RPMI7951 (cell line): ENCODE measurements around the gene TAPBP. TPM values are rescaled to one million over a fixed set of nuclear protein-coding genes. Genes with fewer than 3 reads are reported as not detected.
"Not testable (repeated sequence)": the region's sequence is repeated elsewhere in the genome, so short reads cannot be mapped to it uniquely, and the experiment has no call there.

Experiments
- DNase-seq: peaks from one replicate; pipeline ENCODE4 v3.0.0-alpha.2; 2012; ENCODE audit warnings: low read depth
- total RNA-seq: library from RNA; depleted of rRNA; stranded (reverse); fragments of >200 nt; shearing (Covaris generic); gene quantifications from 2 replicates; pipeline ENCODE4 v1.2.3, GENCODE V29; 2014; rRNA removed

Gene TAPBP
- total RNA-seq = 77.1 and 79.9 TPM in 2 replicates

DNA sequence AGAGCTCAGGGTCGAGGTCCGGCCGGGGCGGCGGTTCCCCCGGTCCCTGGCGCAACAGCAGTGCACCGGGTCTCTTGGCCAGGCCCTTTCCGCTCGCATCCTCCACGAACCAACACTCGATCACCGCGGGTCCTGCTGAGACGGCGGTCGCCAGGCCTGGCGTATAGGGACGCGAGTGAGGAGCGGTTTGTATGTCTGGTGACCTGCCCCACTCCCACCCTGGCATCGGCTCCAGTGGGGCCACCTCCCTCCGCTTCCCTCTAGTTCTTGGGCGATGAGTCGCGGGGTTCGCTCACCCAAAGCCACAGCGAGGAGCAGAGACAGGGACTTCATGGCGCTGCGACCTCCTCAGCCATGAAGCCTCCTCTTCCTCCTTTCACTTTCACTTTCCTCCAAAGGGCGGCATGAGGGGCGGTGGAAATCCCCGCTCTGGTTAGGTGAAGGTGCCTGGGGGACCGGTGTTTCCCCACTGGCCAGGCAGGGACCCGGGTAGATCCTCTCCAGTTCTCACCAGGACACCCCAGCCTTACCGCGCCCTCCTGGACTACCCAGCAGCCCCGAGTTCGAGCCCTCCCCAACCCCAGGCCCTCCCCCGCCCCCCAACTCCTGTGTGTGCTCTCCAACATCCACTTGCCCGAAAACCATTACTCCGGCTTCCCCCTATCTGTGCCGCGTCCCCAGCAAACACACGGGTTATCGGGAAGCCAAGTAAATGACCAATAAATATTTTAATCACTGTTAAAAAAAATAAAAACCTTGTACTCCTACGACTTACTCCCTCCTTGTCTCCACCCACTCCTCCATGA lies at the start of gene TAPBP:
TSS of gene TAPBP (minus strand) at position 370 of the 806 bp plus-strand sequence. CDS start at position 333, 37 bp downstream.
- DNase-seq = peak; percentile 77

GRCh38 chr6:33363486-33363885 lies 49.6 kb upstream of the TAPBP start:
- not testable (repeated sequence) for DNase-seq

- DNase-seq = no peak
Observed at GRCh38 chr6:33359331-33359730, 45.5 kb upstream of the TAPBP start.

GRCh38 chr6:33357160-33357871 lies 43.4 kb upstream of the TAPBP start:
- not testable (repeated sequence) for DNase-seq

DNA sequence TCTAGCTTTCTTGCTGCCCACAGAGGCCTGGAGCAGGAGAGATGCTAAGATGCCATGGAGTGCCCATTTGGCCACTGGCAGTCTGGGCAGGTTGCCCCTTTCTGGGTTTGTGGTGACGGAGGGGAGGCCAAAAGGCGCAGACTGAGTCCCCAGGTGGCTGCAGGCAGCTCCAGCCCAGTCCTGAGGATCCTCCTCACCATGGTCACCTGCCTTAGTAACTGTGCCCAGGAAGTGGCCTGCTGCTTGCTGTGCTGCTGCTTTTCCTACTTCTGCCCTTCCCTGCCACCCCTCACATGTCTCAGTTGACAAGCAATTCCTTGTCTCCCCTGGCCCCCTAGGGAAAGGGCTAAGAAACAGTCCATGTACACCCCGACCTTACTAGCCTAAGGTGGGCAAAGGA lies 42.4 kb upstream of the TAPBP start:
- no peak for DNase-seq

- not testable (repeated sequence) for DNase-seq
Observed at GRCh38 chr6:33355860-33356259, 42.0 kb upstream of the TAPBP start.

DNA sequence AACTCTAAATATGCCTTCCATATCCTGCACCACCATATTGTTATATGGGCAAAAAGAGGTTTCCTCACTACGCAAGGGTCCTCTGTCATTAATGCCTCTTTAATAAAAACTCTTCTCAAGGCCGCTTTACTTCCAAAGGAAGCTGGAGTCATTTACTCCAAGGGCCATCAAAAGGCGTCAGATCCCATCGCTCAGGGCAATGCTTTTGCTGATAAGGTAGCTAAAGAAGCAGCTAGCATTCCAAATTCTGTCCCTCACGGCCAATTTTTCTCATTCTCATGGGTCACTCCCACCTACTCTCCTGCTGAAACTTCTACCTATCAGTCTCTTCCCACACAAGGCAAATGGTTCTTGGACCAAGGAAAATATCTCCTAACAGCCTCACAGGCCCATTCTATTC lies 33.9 kb upstream of the TAPBP start:
- no peak for DNase-seq

- DNase-seq = not testable (repeated sequence)
Observed at GRCh38 chr6:33346972-33347371, 33.1 kb upstream of the TAPBP start.

GRCh38 chr6:33344701-33345697 lies 31.1 kb upstream of the TAPBP start:
- peak; percentile 80 for DNase-seq

DNA sequence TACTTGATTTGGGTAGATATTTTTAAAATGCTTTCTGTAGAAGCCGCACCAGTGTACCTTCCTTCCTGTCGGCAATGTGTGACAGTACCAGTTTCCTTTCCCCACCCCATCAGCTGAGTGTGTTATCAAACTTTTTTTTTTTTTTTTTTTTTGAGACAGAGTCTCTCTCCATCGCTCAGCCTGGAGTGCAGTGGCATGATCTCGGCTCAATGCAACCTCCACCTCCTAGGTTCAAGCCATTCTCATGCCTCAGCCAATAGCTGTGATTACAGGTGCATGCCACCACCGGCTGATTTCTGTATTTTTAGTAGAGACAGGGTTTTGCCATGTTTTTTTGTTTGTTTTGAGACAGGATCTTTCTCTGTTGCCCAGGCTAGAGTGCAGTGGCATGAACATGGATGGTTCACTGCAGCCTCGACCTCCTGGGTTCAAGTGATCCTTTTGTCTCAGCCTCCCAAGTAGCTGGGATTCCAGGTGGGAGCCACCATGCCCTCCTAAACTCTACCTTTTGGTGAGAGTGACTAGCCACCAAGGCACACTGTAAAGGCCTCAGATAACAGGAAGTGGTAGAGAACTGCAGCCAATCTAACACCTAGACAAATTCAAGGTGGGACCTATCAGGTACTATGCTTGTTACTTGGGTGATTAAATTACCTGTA lies 30.2 kb upstream of the TAPBP start:
- DNase-seq = no peak

DNA sequence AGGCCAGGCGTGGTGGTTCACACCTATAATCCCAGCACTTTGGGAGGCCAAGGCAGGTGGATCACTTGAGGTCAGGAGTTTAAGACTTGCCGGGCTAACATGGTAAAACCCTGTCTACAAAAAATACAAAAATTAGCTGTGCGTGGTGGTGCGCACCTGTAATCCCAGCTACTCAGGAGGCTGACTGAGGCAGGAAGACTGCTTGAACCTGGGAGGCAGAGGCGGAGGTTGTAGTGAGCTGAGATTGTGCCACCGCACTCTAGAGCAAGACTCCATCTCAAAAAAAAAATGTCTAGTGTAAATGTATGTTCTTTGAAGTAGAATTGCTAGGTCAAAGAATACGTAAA lies 29.7 kb upstream of the TAPBP start:
- not testable (repeated sequence) for DNase-seq

- DNase-seq = no peak
Observed at GRCh38 chr6:33339193-33339592, 25.3 kb upstream of the TAPBP start.

GRCh38 chr6:33336495-33336894 lies 22.6 kb upstream of the TAPBP start:
- no peak for DNase-seq

DNA sequence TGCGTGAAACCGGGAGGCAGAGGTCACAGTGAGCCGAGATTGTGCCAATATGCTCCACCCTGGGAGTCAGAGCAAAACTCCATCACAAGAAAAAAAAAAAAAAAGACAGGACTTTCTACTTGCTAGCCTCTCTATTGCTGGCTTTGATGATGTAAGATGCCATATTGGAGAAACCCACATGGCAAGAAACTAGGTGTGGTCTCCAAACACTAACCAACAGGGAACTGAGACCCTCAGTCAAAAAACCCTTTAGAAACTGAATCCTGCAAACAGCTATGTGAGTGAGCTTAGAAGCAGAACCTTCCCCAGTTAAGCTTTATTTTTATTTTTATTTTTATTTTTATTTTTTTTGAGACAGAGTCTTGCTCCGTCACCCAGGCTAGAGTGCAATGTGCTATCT lies 22.0 kb upstream of the TAPBP start:
- no peak for DNase-seq

DNA sequence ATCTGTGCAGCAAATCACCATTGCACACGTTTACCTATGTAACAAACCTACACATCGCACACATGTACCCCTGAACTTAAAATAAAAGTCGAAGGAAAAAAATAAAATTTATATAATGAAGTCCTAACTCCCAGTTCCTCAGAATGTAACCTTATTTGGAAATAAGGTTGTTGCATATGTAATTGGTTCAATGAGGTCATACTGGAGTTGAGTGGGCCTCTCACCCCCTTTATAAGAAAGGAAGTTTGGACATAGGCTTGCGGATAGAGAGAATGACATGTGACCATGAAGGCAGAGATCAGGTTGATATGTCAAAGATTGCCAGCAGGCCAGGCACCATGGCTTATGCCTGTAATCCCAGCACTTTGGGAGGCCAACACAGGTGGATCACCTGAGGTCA lies 19.8 kb upstream of the TAPBP start:
- no peak for DNase-seq

- DNase-seq = no peak
Observed at GRCh38 chr6:33330736-33331135, 16.9 kb upstream of the TAPBP start.

DNA sequence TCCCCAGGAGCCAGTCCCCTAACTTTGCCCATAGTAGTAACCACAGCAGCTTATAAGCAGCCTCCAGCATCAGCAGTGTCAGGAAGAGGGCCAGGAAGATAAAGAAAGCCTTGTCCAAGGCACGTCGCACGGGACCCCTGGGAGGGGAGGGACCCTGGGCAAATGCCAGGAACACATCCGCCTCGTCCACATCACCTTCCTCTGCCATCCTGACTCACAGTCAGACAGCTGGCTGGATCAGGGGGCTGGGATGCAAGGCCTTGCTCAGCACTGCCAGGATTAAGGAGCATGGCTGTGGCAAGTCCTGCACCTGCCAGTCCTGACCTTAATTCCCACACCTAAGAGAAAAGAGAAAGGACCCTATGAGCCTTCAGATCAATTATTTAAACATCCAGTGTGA lies 15.2 kb upstream of the TAPBP start:
- no peak for DNase-seq

DNA sequence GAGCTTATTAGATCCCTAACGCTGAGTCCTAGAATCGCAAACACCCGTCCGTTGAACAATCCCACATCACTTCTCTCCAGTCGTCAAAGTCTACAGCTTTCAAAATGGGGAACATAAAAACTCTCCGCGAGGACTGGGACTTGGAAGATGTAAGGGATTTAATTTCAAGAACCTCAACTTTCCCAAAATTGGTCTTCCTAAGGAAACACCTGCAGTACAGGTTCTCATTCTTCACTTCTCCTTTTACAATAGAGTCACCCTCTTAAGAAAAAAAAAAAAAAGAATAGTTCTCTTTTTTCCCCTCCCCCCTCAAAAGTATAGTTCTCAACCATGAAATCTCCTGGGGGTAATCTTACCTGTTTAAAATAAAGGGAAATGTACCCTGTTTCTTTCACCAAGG lies 10.2 kb upstream of the TAPBP start:
- DNase-seq = no peak

- DNase-seq = no peak
Observed at GRCh38 chr6:33323623-33323948, 9.7 kb upstream of the TAPBP start.

DNA sequence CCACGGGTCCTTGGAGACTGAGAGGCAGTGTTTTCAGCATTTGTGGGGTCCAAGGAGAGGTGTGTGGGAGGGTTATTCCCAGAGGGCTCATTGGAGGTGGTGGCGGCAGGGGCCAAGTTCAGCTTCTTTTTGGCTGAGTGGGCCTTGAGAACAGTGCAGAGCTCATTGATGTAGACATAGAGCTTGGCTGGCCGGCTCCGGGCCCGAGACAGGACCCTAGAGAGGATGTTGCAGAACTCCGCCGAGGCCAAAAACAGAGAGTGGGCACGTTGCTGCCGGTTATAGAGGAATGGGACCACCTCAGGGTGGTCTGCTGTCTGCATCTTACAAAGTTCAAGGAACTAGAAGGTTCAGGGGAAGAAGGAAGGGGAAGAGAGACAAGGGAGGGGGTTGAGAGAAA lies 7.3 kb upstream of the TAPBP start:
- DNase-seq = no peak

DNA sequence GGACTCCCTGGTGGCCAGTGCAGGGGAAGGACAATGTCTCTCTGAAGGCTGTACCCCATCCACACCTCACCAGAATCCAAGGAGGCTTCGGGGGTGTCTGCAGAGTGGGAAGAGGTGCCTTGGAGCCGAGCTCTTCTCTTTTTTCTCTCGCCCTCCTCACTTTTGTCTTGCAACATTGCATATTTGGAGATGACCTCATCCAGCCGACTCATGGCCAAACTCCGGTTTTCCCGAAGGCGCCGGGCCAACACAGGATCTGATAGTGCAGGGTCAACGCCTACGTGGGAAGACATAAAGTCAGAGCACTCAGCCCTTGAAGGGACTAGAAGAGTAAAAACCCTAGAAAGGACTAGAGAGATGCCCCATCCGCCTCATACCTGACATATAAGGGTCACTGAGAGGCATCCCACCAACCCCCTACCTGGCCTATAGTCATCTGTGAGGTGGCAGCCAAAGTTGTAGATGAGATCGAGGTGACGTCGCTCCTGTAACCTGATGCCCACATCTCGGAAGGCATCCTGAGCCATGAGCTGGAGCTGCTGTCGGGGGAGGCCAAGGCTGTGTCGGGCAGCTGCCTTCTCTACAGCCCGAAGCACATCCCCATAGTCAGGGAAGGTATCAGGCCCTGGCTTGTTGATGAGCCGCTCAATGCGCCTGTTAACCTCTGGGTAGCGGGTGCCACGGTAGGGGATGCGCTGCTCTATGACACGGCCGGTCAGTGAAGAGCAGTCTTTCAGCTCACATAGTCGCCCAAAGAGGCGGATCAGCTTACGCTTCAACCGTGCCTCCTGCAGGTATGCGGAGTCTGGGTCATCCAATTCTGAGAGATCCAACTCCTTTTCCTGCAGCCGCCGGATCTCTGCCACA lies 6.7 kb upstream of the TAPBP start:
- DNase-seq = peak; percentile 80
